ENCODE results near the gene GSTM5.

- TF ChIP-seq CTCF (conservative IDR thresholded peaks at IDR 0.05), result no peak
- TF ChIP-seq ZFX (IDR thresholded peaks at IDR 0.05), result no peak
These were observed 24.2 kb upstream of the GSTM5 start, which contains the start of gene GSTM1 for GRCh38 chr1:109687641-109688499.

Measured in C4-2B (cell line).